ENCODE measurements around the gene CAPN3. TPM values are rescaled to one million over a fixed set of nuclear protein-coding genes. Genes with fewer than 3 reads are reported as not detected.

CAPN3 gene
- total RNA-seq, 1 donor: 1.1 TPM

- Histone ChIP-seq H2AFZ (ENCODE audit: low read length) (no peak overlapping the region), H3K36me3 (ENCODE audit: insufficient read depth, low read length) (peaks cover 56% of the 10 kb centered on the region), H4K20me1 (ENCODE audit: insufficient read depth, low read length) (no peaks in the 10 kb centered on the region), H3K27me3 (ENCODE audit: insufficient read depth, low read length) (no peaks in the 10 kb centered on the region), H3K27ac (ENCODE audit: low read depth, low read length) (no peak overlapping the region), H3K79me2 (ENCODE audit: insufficient read depth, low read length) (peaks cover 27% of the 10 kb centered on the region), H3K4me2 (ENCODE audit: insufficient read depth, low read length) (no peak overlapping the region), H3K4me3 (ENCODE audit: insufficient read depth, low read length) (no peak overlapping the region), H3K9me3 (ENCODE audit: low read depth, low read length) (no peaks in the 10 kb centered on the region), H3K4me1 (ENCODE audit: insufficient read depth, low read length) (no peaks in the 10 kb centered on the region)
- DNase-seq (ENCODE audit: insufficient read length, low spot score, missing footprints): no peak
- TF ChIP-seq, protein P1, sequence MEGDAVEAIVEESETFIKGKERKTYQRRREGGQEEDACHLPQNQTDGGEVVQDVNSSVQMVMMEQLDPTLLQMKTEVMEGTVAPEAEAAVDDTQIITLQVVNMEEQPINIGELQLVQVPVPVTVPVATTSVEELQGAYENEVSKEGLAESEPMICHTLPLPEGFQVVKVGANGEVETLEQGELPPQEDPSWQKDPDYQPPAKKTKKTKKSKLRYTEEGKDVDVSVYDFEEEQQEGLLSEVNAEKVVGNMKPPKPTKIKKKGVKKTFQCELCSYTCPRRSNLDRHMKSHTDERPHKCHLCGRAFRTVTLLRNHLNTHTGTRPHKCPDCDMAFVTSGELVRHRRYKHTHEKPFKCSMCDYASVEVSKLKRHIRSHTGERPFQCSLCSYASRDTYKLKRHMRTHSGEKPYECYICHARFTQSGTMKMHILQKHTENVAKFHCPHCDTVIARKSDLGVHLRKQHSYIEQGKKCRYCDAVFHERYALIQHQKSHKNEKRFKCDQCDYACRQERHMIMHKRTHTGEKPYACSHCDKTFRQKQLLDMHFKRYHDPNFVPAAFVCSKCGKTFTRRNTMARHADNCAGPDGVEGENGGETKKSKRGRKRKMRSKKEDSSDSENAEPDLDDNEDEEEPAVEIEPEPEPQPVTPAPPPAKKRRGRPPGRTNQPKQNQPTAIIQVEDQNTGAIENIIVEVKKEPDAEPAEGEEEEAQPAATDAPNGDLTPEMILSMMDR (IDR thresholded peaks at IDR 0.05; ENCODE audit: extremely low read depth, low read depth, low read length): no peak
Measured at GRCh38 chr15:42450425-42450790, 91.1 kb downstream of the CAPN3 start.

- Histone ChIP-seq H3K4me3 (ENCODE audit: insufficient read depth, low read length) (no peak overlapping the region), H3K36me3 (ENCODE audit: insufficient read depth, low read length) (peaks cover 29% of the 10 kb centered on the region), H3K9me3 (ENCODE audit: low read depth, low read length) (no peaks in the 10 kb centered on the region), H3K4me2 (ENCODE audit: insufficient read depth, low read length) (no peak overlapping the region), H4K20me1 (ENCODE audit: insufficient read depth, low read length) (no peaks in the 10 kb centered on the region), H3K79me2 (ENCODE audit: insufficient read depth, low read length) (peaks cover 24% of the 10 kb centered on the region), H3K27me3 (ENCODE audit: insufficient read depth, low read length) (no peaks in the 10 kb centered on the region), H2AFZ (ENCODE audit: low read length) (no peak overlapping the region), H3K27ac (ENCODE audit: low read depth, low read length) (no peak overlapping the region), H3K4me1 (ENCODE audit: insufficient read depth, low read length) (peaks cover 30% of the 10 kb centered on the region)
- TF ChIP-seq, protein P1 (IDR thresholded peaks at IDR 0.05; ENCODE audit: extremely low read depth, low read depth, low read length): no peak
- DNase-seq (ENCODE audit: insufficient read length, low spot score, missing footprints): no peak
Measured at GRCh38 chr15:42453826-42454225, 94.5 kb downstream of the CAPN3 start.

DNA sequence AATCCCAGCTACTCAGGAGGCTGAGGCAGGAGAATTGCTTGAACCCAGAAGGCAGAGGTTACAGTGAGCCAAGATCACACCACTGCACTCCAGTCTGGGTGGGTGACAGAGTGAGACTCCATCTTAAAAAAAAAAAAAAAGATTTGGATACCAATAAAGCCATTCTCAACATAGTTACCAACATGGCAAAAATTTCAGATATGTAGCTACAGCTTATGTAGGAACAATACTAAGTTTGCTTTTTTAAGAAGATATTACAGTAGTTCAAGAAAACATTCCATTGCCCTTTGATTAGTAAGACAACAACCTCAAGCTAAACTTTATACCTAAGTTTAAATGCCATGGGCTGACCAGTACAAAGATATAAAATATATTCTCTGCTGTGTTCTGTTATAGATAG, 97.2 kb downstream of the CAPN3 start:
- peaks cover 30% of the 10 kb centered on the region for H3K4me1 ChIP-seq (ENCODE audit: insufficient read depth, low read length)
- H3K4me2 ChIP-seq (ENCODE audit: insufficient read depth, low read length): peak overlapping the region; percentile 94
- H3K36me3 ChIP-seq (ENCODE audit: insufficient read depth, low read length): peaks cover 7% of the 10 kb centered on the region
- peak overlapping the region; percentile 62 for H3K4me3 ChIP-seq (ENCODE audit: insufficient read depth, low read length)
- H3K79me2 ChIP-seq (ENCODE audit: insufficient read depth, low read length): peaks cover 27% of the 10 kb centered on the region
- no peaks in the 10 kb centered on the region for H4K20me1 ChIP-seq (ENCODE audit: insufficient read depth, low read length)
- no peaks in the 10 kb centered on the region for H3K27me3 ChIP-seq (ENCODE audit: insufficient read depth, low read length)
- no peak overlapping the region for H2AFZ ChIP-seq (ENCODE audit: low read length)
- peak overlapping the region; percentile 99 for H3K27ac ChIP-seq (ENCODE audit: low read depth, low read length)
- no peak for DNase-seq (ENCODE audit: insufficient read length, low spot score, missing footprints)
- TF ChIP-seq, protein P1 (IDR thresholded peaks at IDR 0.05; ENCODE audit: extremely low read depth, low read depth, low read length): no peak
- no peaks in the 10 kb centered on the region for H3K9me3 ChIP-seq (ENCODE audit: low read depth, low read length)

GRCh38 chr15:42456971-42457370, 97.7 kb downstream of the CAPN3 start:
- Histone ChIP-seq H2AFZ (ENCODE audit: low read length) (no peak overlapping the region), H3K27ac (ENCODE audit: low read depth, low read length) (peak overlapping the region; percentile 99), H3K4me1 (ENCODE audit: insufficient read depth, low read length) (peaks cover 30% of the 10 kb centered on the region), H3K36me3 (ENCODE audit: insufficient read depth, low read length) (peaks cover 3% of the 10 kb centered on the region), H3K79me2 (ENCODE audit: insufficient read depth, low read length) (peaks cover 29% of the 10 kb centered on the region), H3K4me3 (ENCODE audit: insufficient read depth, low read length) (peak overlapping the region; percentile 62), H3K27me3 (ENCODE audit: insufficient read depth, low read length) (no peaks in the 10 kb centered on the region), H4K20me1 (ENCODE audit: insufficient read depth, low read length) (no peaks in the 10 kb centered on the region), H3K4me2 (ENCODE audit: insufficient read depth, low read length) (peak overlapping the region; percentile 94), H3K9me3 (ENCODE audit: low read depth, low read length) (no peaks in the 10 kb centered on the region)
- DNase-seq (ENCODE audit: insufficient read length, low spot score, missing footprints): peak; percentile 75
- TF ChIP-seq, protein P1 (IDR thresholded peaks at IDR 0.05; ENCODE audit: extremely low read depth, low read depth, low read length): no peak
